ENCODE measurements around the gene COPG1.

The COPG1 gene

DNA sequence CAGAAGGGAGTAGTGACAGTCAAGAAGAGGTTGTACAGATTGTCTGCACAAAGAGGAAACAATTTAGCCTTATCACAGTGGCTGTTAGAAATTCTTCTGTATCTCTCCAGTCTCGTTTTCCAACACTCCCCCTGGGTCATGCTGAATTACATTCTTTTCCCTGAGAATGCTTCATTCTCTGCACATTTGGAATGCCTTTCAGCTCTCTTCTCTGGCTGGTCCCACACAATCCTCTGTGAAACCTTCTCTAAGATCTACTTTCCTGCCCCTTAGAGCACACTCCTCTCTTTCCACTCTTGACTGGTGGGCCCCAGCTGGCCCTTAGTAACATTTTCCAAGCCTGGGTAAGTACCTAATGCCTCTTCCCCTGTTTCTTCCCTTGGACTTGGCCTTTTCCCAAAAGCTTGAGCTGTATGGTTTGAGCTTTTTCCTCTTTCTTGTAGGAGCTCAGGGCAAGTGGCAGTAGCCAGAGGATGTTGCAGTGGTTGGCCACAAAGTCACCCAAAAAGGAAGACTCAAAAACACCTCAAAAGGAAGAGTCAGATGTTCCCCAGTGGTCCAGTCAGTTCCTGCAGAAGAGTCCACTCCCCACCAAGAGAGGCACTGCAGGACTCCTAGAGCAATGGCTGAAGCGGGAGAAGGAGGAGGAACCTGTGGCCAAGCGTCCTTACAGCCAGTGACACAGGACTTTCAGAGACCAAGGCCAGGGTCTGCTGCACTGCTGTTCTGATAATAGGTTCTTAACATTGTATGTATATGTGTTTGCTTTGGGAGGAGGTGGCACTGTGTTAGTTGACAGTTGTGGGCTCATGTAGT lies 54.9 kb downstream of the COPG1 start:
- TF ChIP-seq, protein P1, sequence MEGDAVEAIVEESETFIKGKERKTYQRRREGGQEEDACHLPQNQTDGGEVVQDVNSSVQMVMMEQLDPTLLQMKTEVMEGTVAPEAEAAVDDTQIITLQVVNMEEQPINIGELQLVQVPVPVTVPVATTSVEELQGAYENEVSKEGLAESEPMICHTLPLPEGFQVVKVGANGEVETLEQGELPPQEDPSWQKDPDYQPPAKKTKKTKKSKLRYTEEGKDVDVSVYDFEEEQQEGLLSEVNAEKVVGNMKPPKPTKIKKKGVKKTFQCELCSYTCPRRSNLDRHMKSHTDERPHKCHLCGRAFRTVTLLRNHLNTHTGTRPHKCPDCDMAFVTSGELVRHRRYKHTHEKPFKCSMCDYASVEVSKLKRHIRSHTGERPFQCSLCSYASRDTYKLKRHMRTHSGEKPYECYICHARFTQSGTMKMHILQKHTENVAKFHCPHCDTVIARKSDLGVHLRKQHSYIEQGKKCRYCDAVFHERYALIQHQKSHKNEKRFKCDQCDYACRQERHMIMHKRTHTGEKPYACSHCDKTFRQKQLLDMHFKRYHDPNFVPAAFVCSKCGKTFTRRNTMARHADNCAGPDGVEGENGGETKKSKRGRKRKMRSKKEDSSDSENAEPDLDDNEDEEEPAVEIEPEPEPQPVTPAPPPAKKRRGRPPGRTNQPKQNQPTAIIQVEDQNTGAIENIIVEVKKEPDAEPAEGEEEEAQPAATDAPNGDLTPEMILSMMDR (IDR thresholded peaks at IDR 0.05; ENCODE audit: low read depth, low read length): no peak
- H3K4me3 ChIP-seq (ENCODE audit: low read depth, low read length): no peak overlapping the region

DNA sequence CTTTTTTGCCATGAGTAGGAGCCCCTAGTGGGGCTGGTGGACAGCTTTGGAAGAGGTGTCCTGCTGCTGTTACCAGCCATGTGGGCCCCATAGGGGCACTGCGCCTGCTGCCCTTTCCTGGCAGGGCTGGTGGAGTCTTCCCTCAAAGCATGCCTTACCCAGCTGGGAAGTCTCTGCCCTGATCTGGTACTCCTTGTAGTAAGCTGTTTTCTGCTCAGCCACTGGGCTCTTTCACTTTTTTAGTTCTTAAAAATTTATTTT lies 55.5 kb downstream of the COPG1 start:
- H3K4me3 ChIP-seq (ENCODE audit: low read depth, low read length): no peak overlapping the region
- TF ChIP-seq, protein P1 (IDR thresholded peaks at IDR 0.05; ENCODE audit: low read depth, low read length): no peak

DNA sequence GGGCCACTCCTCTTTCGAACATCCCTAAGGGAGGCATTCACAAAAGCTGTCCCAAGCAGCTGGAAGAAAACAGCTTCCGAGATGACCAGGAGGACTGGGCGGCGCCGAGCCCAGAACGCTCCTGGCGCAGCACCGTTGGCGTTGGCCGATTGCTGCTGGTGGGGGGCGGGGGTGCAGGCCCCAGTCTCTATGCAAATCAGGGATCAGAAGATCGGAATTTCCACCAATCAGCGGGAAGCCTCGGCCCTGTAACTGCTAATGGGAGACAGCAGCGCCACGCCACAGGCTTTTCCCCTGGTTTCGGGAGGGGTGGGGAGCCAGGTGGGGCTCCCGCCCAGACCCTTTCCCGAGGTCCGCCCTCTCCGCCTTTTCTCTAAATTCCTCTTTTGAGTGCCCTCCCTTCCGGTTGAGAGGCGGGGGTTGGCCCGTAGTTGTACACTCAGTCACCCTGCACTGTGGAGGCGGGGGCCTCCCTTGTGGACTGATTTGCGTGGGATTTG lies 56.2 kb downstream of the COPG1 start:
- TF ChIP-seq, protein P1 (IDR thresholded peaks at IDR 0.05; ENCODE audit: low read depth, low read length): no peak
- peak overlapping the region; percentile 21; the same call in 1 of the 2 replicates for H3K4me3 ChIP-seq (ENCODE audit: low read depth, low read length)

DNA sequence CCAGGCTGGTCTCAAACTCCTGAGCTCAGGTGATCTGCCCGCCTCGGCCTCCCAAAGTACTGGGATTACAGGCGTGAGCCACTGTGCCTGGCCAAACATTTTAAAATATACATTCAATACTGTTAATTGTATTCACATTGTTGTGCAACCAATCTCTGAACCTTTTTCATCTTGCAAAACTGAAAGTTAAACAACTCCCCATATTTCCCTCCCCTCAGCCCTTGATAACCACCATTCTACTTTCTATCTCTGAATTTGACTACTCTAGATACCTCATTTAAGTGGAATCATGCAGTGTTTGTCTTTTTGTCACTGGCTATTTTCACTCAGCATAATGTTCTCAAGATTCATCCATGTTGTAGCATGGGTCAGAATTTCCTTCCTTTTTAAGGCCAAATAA lies 59.2 kb downstream of the COPG1 start:
- TF ChIP-seq, protein P1 (IDR thresholded peaks at IDR 0.05; ENCODE audit: low read depth, low read length): no peak
- no peak overlapping the region for H3K4me3 ChIP-seq (ENCODE audit: low read depth, low read length)

DNA sequence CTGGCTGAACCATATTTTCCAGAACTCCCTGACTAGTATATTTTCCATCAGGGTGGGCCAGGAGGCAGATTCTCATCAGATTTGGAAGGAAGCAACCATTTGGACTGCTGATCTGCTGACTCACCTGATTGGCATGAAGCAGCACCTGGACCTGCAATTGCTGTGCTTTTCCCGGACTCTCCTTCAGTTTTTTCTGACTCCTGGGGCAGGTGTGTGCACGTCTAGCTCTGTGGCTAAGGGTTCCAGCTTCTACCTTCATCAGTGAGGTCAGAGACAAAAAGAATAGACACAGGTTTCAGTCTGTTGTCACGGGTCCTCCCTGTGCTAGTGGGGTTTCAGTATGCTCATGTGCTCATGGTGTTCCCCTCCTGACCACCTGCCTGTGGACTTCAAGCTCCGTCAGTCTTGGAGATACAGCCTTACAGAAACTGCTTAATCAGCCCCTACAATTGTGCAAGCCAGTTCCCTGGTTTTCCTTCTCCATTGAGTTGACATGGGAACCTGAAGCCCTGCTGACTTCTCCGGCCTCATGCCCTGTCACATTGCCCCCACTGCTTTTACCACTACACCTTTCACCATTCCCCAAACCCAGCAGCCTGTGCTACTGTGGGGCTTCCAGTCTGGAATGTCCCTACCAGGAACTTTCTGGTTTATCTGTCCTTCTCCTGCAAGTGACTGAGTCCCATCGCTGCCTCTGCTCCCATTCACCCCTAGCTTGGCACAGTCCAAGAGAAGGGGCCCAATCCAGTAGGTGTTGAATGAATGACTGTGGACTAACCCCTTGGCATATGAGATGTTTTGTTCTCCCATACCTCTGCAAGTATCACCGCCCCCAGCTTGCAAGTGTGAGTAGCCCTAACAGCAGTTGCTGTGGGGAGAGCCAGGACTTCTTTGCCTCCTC lies 61.0 kb downstream of the COPG1 start:
- TF ChIP-seq, protein P1 (IDR thresholded peaks at IDR 0.05; ENCODE audit: low read depth, low read length): no peak
- H3K4me3 ChIP-seq (ENCODE audit: low read depth, low read length): no peak overlapping the region

DNA sequence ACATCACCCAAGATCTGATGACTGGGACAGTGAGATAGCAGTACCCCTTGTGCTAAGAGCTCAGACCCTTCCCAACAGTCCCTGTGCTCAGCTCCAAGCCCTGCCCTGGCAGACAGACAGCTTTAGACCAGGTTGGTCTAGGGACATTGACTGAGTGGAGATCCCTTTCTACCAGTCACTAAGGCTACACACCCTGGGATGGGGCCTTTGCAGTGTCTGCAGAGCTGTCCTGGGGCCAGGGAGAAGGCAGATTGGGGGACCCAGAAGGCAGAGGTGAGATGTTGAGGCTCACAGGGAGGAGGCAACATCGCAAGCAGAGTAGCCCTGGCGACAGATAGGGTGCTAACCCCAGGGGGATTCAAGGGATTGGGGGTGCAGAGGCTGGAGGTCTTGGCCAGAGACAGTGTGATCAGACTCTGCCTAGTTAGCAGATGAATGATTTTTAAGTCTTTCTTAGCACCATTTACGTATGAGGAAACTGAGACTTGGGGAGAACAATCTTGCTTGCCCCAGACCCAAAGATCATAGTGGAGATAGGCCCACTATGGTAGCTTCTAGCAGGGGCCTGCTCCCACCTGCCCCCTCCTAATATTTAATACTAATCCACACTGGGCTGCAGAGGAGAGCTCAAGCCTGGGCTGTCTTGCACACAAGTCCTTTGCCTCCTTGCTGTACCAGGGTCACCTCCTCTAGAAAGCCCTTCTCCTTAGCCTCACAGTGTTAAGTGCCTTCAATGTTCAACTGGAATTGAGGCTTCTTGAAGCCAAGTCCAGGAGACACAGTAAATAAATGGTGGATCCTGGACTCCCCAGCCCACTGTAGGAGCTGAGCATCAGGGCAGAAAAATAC lies 61.9 kb downstream of the COPG1 start:
- TF ChIP-seq, protein P1 (IDR thresholded peaks at IDR 0.05; ENCODE audit: low read depth, low read length): no peak
- no peak overlapping the region for H3K4me3 ChIP-seq (ENCODE audit: low read depth, low read length)

Measured in WI38 (cell line).